Myocyte (in vitro differentiated cells): ENCODE results near the gene RAP1GAP. TPM values are rescaled to one million over a fixed set of nuclear protein-coding genes. Genes with fewer than 3 reads are reported as not detected.

Experiments
- DNase-seq: peaks from one replicate; pipeline ENCODE4 v3.0.0-alpha.2; 2012; ENCODE audit warnings: low read depth
- total RNA-seq: library from RNA; depleted of rRNA; stranded (reverse); fragments of >200 nt; gene quantifications from 2 replicates; pipeline ENCODE4 v1.2.3, GENCODE V29; 2014

Gene RAP1GAP
- total RNA-seq, 1 donor from 2014 or later = 0.21 TPM

DNA sequence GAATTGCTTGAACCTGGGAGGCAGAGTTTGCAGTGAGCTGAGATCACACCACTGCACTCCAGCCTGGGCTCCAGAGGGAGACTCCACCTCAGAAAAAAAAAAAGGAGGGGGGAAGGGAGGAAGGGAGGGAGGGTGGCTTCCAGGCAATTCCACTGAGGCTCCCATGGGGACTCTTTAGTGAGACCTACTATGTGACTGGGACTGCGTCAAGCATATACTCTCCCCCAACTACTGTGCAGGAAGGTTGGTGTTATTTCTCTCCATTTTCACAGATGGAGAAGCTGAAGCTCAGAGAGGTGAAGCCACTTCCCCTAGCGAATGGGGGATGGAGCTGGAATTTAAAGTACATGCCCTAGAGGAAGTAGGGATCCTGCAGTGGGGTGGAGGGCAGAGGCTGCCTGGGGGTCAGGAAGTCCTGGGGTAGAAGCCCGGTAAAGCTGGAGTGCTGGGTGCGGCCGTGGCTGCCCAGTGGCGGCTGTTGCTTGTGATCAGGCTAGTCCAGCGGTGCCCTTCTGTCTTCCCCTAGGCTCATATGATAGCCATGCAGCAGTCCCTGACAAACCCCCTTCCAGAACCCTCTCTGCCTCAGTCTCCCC lies 40.3 kb downstream of the RAP1GAP start:
- no peak for DNase-seq

GRCh38 chr1:21626921-21627339 lies 42.2 kb downstream of the RAP1GAP start:
- DNase-seq = no peak

DNA sequence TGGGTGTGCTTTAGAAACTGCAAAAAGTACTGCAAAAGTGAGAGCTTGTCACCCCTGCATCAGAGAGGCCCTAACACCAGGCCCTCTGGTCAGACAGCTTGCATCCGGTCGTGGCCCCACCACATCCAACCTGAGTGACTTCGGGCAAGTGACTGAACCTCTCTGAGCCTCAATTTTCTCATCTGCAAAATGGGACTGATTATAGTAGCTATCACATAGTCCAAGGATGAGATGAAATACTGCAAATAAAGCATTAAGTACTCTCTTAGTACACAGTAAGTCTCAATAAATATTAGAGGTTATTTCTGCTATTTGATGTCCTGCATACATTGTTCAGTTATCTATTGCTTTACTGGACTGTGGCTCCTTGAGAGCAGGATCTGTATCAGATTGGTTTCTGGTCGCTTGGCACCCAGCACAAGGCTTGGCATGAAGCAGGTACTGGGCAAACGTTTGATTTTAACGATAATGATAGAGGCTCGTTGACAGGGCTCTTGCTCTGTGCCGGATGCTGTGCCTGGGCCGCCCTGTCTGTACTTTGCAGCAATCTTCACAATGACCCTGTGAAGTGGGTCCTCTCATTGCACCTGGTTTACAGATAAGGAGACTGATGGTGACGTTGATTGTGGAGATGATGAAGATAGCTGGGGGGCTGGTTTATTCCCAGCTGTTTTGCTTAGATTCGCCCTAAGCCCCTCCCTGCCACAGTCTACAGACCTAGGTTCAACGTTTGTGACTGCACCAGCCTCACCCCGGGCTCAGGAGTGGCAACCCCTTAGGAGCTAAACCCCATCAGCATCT lies 43.6 kb downstream of the RAP1GAP start:
- DNase-seq = no peak

- DNase-seq = peak; percentile 37
Measured at GRCh38 chr1:21624571-21625389, 44.4 kb downstream of the RAP1GAP start.

GRCh38 chr1:21623410-21623961 lies 45.7 kb downstream of the RAP1GAP start:
- no peak for DNase-seq

DNA sequence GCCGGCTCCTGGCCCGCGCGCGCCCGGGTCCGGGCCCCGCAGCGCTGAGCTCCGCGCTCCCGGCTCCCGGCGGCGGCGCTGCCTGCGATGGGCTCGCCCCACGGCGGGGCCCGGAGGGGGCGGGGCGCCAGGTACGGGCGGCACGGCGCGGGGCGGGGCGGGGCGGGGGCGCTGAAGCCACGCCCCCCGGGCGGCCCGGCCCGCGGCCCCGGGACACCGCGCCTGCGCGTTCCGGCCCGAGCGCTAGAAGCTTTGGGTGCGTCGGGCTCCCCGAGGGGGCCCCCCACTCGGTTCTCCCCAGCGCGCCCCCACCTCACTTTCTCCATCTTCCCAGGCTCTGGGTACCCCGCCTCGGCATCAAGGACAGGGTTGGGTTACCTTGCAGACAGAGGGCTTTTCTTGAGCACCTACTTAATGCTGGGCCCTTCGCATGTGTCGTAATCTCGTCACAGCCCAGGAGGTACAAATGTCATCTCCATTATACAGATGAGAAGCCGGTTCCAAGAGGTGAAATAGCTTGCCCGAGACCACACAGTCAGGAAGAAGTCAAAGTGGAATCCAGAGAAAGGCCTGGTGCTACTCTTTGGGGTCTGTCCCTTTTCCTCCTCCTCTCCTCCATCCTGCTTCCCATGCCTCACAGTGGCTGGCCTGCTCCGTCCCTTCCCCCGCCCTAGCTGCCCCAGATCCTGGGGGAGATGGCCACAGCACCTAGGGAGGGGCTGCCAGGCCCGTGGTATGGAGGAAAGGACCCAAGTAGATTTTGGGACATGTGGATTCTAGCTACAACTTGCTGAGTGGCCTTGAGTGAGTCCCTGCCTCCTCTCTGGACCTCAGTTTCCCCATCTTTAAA lies 46.5 kb downstream of the RAP1GAP start:
- no peak for DNase-seq

GRCh38 chr1:21621761-21622436 lies 47.3 kb downstream of the RAP1GAP start:
- DNase-seq = no peak

DNA sequence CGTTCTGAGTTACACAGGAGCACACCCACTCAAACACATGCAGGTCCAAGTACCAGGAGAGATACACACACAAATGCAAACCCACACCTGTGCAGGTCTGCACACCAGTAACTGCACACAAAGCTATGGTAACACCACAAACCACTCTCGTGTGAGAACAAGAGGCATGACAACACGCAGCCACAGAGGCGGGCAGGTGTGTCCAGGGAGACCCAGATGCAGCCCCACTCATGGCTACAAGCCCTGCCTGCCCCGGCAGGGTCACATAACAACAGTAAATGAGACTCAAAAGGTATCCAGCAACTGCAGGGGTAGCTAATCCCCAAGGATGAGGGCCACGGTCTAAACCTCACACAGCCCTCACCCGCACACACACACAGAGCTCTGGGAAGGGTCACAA lies 48.1 kb downstream of the RAP1GAP start:
- DNase-seq = no peak

- DNase-seq = no peak
Measured at GRCh38 chr1:21620496-21620895, 48.7 kb downstream of the RAP1GAP start.

DNA sequence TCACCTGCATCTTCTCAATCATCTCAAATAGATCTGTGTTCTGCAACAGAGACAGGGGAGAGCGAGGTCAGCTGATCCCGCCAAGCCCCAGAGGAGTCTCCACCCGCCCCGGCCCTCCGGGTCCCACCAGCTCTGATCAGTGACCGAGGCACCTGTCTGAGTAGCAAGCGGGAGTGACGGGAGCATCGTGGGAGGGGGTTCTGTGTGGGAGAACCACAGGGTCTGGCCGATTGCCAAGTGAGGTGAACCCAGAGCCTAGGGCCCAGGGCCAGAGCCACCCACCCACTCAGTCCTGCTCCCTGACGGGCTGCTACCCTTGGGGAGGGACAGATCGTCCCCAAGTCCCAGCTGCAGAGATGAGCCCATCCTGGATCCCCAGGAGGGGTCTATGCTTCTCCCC lies 49.1 kb downstream of the RAP1GAP start:
- DNase-seq = no peak

DNA sequence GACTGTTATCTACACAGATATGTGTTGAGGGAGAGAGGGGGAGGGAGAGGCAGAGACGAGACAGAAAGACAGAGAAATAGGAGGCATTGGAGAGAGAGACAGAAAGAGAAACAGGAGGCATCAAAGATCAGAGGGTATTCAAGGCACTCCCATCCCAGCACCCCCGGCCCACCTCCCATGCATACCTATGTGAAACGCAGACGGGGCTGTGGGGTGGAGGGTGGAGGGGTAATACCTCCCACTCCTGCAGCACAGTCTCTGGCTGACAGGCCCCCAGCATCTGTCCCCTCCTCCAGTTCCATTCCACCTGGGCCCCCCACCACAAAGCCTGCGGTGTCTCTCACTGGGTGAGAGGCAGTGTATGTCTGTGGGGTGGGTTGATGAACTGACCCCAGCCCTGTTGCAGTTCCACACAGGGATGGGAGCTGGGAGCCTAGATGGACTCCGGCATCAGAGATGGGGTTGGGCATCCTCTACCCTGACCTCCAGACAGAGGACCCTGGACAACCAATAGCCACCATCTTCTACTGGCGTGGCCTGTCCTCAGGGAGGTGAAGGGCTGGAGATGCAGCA lies 49.7 kb downstream of the RAP1GAP start:
- DNase-seq = no peak

DNA sequence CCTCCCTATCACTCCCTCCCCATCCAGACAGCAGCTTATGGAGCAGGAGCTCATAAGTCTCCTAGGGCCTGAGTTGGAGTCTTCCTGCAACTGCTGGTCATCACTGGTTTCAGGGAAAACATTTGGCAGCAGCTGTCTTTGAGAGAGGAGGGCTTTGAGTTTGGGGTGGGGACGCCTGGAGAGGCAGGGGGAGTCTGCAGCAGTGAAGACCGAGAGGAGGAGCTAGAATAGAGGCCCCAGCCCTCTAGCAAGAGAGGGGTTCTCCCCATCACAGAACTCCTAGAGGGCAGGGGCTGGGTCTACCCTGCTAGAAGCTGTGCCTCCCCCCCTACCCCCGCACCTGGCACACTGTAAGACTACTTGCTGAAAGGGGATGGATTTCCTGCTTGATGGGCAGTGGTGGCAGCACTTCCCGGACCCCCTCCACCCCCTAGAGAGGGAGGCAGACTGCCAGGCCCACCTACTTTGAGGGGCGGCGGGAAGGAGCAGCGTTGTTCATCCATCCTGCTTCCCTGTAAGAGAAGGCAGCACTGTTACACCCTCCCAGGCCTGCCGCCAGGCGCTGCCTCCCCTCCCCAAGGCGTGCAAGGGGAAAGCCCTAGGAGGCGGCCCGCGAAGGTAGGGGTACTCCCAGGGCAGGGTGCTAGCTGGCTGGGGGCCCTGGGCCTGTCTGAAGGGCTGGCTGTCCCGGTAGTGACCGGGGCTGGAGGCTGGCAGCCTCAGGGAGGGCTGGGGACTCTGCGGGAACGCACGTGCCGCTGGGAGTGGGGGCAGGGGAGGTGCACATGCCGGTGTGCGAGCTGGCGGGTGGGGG lies 50.4 kb downstream of the RAP1GAP start:
- DNase-seq = no peak

DNA sequence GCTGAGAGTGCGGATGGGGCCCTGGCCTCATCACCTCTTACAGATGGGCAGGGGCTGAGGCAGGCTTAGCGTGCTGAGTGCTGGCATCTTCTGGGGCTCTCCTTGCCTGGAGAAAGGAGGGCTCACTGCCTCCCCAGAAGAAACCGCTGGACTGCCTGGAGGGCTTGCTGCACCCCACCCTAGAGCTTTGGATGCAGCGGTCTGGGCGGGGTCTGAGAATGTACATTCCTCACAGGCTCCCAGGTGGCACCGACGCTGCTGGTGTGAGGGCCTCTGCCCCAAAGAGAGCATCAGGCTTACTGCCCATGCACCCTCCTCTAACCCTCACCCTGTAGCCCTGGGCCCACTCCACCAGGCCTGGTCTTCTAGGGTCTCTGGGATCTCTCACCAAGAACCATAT lies 51.1 kb downstream of the RAP1GAP start:
- no peak for DNase-seq

GRCh38 chr1:21617126-21617738 lies 51.9 kb downstream of the RAP1GAP start:
- DNase-seq = no peak

- no peak for DNase-seq
Measured at GRCh38 chr1:21616372-21616771, 52.8 kb downstream of the RAP1GAP start.

DNA sequence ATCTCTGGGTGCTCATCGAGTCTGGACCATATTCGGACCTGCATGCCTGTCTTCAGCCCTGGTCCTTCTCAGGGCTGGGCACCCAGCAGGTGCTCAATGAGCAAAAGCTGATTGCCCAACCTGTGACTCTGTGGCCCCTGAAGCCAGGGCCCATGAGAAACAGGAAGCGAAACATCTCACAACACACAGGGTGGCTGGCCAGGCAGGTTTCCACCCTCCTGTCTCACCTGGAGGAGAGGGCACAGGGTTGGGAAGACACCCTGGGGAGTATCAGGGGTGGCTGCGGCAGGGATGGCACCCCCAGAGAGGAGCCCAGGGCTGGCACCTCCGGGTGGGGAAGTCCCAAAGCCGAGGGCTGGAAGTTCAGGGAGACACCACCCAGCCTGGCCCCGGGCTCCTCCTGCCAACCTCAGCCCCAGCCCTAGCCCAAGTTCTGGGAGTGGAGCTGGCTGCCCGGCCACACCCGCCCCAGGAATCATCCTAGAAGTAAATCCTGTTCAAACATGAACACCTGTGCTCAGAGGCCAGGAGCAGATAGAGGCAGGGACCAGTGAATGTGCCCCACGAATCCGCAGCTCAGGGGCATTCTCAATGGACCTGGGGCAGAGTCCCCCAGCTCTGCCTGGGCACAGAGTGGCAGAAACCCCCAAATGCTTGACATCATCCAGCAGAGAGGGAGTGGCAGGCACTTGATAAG lies 54.6 kb downstream of the RAP1GAP start:
- no peak for DNase-seq

DNA sequence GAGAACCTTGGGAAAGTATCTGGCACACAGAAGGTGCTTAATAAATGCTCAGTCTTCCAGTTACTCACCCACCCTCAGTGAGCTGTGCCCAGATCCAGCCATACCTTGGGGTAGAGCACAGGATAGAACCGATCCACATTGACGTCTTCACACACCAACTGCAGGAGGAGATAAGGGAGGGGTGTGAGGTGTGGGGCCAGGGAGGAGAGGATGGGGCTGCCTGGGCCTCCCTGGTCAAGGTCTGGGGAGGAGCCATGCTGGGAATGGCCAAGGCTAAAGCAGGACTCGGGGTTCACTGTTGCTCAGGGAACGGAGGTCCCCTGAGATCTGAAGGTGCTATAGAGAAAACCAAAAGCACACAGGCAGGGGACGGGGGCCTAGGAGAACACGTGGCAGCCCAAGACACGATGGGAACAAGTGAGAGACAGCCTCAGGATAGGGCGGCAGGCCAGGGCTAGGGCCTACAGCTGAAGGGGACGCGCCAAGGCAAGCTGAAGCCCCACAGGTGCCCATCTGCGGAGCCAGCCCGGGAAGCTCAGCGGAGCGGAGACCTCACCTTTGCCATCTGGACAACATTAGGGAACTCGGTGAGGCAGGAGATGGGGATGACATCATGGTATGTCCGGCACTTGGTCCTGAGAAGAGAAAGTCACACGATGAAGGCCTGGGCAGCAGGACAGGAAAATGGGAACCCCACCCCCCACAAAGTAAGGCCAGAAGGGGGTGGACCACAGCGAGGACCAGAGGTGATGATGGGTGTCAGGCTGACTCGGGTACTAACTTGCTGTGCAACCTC lies 55.9 kb downstream of the RAP1GAP start:
- DNase-seq = no peak
